Epidermal melanocyte (primary cell): ENCODE data around the gene CIROP.
A peak's percentile ranks its signal among the peaks of the same experiment; 100 is the strongest.

ENCODE experiments used
- DNase-seq: peaks from one replicate; pipeline ENCODE4 v3.0.0; 2011; ENCODE audit warnings: low spot score; ENCODE audit not compliant: insufficient read length

CIROP gene

GRCh38 chr14:23067847-23068788 is 36.7 kb downstream of the CIROP start:
- DNase-seq = no peak

- no peak for DNase-seq
Observed at GRCh38 chr14:23066855-23067744, 37.7 kb downstream of the CIROP start.

GRCh38 chr14:23066368-23066767 is 38.4 kb downstream of the CIROP start:
- no peak for DNase-seq

- DNase-seq = no peak
Observed at GRCh38 chr14:23063601-23064000, 41.2 kb downstream of the CIROP start.

GRCh38 chr14:23062002-23062401 is 42.8 kb downstream of the CIROP start:
- DNase-seq = peak; percentile 64

GRCh38 chr14:23060536-23061260 is 44.1 kb downstream of the CIROP start:
- DNase-seq = no peak

DNA sequence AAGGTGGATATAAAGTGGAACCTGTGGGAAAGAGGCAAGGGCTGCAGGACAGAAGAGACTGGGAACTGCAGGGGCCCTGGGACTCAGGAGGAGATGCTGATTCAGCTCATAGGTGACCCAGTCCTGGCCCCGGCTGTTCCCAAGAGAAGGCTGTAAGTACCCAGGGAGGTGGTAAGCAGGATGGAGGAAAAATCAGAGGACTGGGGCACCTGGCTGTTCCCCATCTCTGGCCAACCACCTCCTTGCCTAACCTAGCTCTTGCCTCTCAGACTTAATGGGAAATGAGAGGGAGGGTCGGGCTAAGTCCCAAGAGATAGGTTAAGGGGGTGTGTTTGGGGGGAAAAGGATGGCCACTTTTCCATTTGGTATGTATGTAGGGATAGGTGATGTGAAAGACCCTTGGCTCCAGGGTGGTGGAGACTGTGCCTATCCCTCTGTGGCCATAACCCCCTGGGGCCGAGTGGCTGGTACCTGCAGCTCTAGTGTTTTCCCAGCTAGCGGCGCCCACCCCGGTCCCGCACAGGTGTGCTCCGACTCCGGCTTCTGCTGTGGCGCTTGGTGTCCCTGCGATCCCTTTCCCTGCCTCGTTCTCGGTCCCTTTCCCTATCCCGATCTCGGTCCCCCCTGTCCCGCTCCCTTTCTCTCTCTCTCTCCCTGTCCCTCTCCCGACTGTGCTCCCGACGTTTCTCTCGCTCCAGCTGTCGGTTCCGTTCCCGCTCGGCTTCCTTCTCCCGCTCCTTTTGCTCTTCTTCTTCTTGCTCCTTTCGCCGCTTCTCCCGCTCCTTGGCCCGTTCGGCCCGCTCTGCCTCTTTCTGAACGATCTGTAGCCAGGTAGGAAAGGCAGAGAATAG is 45.9 kb downstream of the CIROP start:
- no peak for DNase-seq

GRCh38 chr14:23057757-23058653 is 46.8 kb downstream of the CIROP start:
- DNase-seq = peak; percentile 96

GRCh38 chr14:23056956-23057756 is 47.6 kb downstream of the CIROP start, which contains the start of gene CDH24:
CDH24 (minus strand) TSS chr14:23057520; CDS start chr14:23055733, 1,787 bp downstream.
- DNase-seq = peak; percentile 77

GRCh38 chr14:23056145-23056955 is 48.4 kb downstream of the CIROP start:
- peak; percentile 92 for DNase-seq

DNA sequence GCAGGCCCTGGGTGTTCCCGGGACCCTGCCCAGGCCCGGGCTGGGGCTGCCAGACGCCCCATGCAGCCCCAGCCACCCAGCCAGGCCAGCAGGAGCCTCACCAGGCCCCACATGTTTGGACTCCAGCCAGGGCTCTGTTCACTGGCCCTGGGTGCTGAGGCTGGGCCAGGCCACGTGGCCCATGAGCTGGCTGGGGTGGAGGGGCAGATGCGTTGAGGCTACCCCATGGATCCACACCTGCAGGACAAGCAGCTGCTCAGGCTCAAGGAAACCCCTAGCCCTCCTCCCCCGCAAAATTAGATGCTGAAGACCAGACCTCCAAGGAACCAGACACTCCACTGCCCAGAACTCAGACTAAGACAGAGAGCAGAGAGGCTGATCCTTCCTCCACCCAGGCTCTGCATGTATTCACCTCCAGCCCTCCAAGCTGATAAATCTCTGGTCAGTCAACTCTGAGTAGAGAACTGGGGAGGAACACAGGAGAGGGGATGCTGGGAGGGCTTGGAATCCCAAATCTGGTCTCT is 49.1 kb downstream of the CIROP start:
- no peak for DNase-seq

- no peak for DNase-seq
Observed at GRCh38 chr14:23055147-23055550, 49.6 kb downstream of the CIROP start.

DNA sequence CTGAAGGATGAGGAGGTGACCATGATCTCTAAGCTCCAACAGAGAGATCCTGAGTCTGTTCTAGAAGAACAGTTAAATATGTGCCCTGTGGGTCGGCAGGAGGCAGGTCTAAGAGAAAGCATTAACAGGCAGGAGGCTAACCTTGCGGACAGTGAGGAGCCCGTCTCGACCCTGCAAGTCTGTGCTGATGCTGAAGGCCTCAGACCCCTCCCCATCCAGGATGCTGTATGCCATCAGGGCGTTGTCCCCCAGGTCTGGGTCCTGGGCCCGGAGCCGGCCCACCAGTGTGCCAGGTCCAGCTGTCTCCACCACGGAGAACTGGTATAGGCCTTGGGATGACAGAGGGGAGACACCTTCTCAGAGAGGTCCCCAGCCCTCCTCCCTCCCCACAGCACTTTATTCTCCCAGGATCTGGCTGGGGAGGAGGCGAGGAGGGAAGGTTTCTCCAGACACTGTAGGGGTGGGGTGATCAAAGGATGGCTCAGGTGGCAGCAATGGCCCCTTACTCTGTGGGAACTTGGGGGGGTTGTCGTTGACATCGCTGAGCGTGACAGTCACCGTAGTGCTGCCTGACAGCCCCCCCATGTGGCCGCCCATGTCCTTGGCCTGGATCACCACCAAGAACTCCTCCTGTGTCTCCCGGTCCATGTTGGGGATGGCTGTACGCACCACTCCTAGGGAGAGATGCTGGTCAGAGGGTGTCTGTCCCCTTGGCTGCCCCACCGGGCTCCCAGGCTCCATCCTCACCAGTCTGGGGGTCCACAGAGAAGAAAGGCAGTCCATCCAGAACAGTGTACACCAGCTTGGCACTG is 50.6 kb downstream of the CIROP start:
- DNase-seq = no peak

GRCh38 chr14:23053426-23053825 is 51.4 kb downstream of the CIROP start:
- no peak for DNase-seq

DNA sequence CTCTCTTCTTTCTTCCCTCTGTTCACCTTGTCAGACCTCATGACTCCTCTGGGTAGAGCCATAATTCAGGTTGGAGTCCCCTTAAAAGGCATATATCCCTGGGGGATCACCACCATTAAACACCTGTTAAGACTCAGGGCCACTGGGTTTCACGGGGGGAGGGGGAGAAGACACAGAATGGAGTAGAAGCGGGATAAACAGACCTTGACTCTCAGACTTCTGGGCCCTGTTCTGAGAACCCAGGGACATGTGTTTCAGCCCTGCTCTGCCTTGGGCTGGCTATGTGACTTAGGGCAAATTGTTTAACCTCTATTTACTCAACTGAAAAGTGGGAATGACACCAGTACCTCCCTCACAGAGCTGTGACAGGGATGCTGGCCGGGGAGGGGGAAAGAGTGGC is 52.1 kb downstream of the CIROP start:
- no peak for DNase-seq

DNA sequence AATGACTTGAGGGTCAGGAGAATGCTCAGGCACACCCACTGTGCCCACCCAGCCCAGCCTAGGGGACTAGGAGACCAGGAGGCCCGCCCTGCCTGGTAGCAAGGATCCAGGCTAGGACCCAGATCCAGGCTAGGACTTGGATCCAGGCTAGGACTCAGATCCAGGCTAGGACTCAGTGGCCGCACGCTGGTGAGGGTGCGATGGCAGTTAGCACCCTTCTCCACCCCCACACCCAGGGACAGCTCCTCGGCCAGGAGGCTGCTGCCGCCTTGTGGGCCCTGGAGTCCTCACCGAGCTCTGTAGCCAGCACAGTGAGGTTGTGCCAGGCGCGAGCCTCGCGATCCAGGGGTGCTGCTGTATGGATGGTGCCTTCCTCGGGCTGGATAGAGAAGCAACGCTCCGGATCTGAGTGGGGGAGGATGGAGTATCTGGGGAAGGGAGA is 52.6 kb downstream of the CIROP start:
- no peak for DNase-seq
